Measurements from ENCODE around the gene SMAD3. TPM values are rescaled to one million over a fixed set of nuclear protein-coding genes. Genes with fewer than 3 reads are reported as not detected.

Gene SMAD3
- total RNA-seq, 2 donors from 2014 or later: 20.8 to 37.8 TPM

- peak; percentile 90 for DNase-seq (ENCODE audit: low spot score)
- no peaks in the 10 kb centered on the region for H3K36me3 ChIP-seq
- no peaks in the 10 kb centered on the region for H3K27me3 ChIP-seq
- peaks cover 0 to 64% of the 10 kb centered on the region in 2 donors for H3K4me1 ChIP-seq
- H3K27ac ChIP-seq: peak overlapping the region; percentile 51 to 55
- peaks cover 0 to 7% of the 10 kb centered on the region in 2 donors for H3K9me3 ChIP-seq
- H3K4me3 ChIP-seq: no peak overlapping the region
- TF ChIP-seq CTCF (IDR thresholded peaks at IDR 0.05): no peak
Observed at GRCh38 chr15:67109141-67110034, 44.0 kb downstream of the SMAD3 start.

DNA sequence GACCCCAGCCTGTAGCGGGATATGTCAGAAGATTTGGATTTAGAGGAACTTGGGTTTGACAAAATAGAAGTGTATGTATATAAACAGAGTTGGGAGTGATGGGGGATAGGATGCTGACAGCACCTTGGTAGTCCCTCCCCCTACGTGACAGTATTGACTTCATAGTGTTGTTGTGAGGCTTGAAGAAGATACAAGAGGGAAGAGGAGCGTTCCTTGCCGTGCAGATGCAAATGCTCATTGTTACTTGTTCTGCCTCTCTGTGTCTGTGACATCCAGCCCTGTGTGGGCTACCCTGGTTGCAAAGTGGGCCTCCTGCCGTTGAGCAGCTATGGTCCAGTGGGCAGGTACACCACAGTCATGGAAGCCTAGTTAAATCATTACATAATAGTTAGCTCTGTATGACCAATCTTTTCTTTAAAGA lies 45.0 kb downstream of the SMAD3 start:
- Histone ChIP-seq H3K4me3 (no peak overlapping the region), H3K27me3 (no peaks in the 10 kb centered on the region), H3K36me3 (no peaks in the 10 kb centered on the region), H3K9me3 (peaks cover 0 to 7% of the 10 kb centered on the region in 2 donors), H3K27ac (peak overlapping the region; percentile 51 to 55), H3K4me1 (peaks cover 0 to 63% of the 10 kb centered on the region in 2 donors)
- no peak for DNase-seq (ENCODE audit: low spot score)
- TF ChIP-seq CTCF (IDR thresholded peaks at IDR 0.05): no peak

GRCh38 chr15:67110958-67111864 lies 45.8 kb downstream of the SMAD3 start:
- Histone ChIP-seq H3K27ac (no peak overlapping the region), H3K4me3 (no peak overlapping the region), H3K4me1 (peaks cover 0 to 63% of the 10 kb centered on the region in 2 donors), H3K9me3 (peaks cover 0 to 7% of the 10 kb centered on the region in 2 donors), H3K36me3 (no peaks in the 10 kb centered on the region), H3K27me3 (no peaks in the 10 kb centered on the region)
- DNase-seq (ENCODE audit: low spot score): no peak
- TF ChIP-seq CTCF (IDR thresholded peaks at IDR 0.05): no peak

GRCh38 chr15:67114046-67114445 lies 48.6 kb downstream of the SMAD3 start:
- TF ChIP-seq CTCF (IDR thresholded peaks at IDR 0.05): no peak
- no peak overlapping the region for H3K27ac ChIP-seq
- H3K36me3 ChIP-seq: no peaks in the 10 kb centered on the region
- no peak overlapping the region for H3K4me3 ChIP-seq
- no peak for DNase-seq (ENCODE audit: low spot score)
- H3K4me1 ChIP-seq: peaks cover 0 to 61% of the 10 kb centered on the region in 2 donors
- H3K9me3 ChIP-seq: peaks cover 0 to 7% of the 10 kb centered on the region in 2 donors
- no peaks in the 10 kb centered on the region for H3K27me3 ChIP-seq

GRCh38 chr15:67114846-67115585 lies 49.6 kb downstream of the SMAD3 start:
- no peak for DNase-seq (ENCODE audit: low spot score)
- Histone ChIP-seq H3K4me3 (no peak overlapping the region), H3K36me3 (no peaks in the 10 kb centered on the region), H3K9me3 (peaks cover 0 to 7% of the 10 kb centered on the region in 2 donors), H3K27me3 (no peaks in the 10 kb centered on the region), H3K4me1 (peaks cover 0 to 62% of the 10 kb centered on the region in 2 donors), H3K27ac (peak overlapping the region; percentile 25 to 32)
- TF ChIP-seq CTCF (IDR thresholded peaks at IDR 0.05): no peak

Data from right atrium auricular region (tissue), 2 donors.